Measurements from ENCODE around the gene DMWD.

Gene DMWD

GRCh38 chr19:45769821-45770191 is 22.8 kb downstream of the DMWD start:
- H3K9ac ChIP-seq (ENCODE audit: low read length), result peak overlapping the region; percentile 58
- H4K20me1 ChIP-seq (ENCODE audit: low read depth, low read length), result no peaks in the 10 kb centered on the region
- no peak for TF ChIP-seq EZH2phosphoT487 (conservative IDR thresholded peaks at IDR 0.05; ENCODE audit: low read length)
- TF ChIP-seq, protein P1, sequence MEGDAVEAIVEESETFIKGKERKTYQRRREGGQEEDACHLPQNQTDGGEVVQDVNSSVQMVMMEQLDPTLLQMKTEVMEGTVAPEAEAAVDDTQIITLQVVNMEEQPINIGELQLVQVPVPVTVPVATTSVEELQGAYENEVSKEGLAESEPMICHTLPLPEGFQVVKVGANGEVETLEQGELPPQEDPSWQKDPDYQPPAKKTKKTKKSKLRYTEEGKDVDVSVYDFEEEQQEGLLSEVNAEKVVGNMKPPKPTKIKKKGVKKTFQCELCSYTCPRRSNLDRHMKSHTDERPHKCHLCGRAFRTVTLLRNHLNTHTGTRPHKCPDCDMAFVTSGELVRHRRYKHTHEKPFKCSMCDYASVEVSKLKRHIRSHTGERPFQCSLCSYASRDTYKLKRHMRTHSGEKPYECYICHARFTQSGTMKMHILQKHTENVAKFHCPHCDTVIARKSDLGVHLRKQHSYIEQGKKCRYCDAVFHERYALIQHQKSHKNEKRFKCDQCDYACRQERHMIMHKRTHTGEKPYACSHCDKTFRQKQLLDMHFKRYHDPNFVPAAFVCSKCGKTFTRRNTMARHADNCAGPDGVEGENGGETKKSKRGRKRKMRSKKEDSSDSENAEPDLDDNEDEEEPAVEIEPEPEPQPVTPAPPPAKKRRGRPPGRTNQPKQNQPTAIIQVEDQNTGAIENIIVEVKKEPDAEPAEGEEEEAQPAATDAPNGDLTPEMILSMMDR (IDR thresholded peaks at IDR 0.05; ENCODE audit: insufficient read depth, low read length, poor library complexity, severe bottlenecking), result no peak
- peak overlapping the region; percentile 95 for H3K4me2 ChIP-seq (ENCODE audit: low read depth, low read length, poor library complexity, severe bottlenecking)
- H2AFZ ChIP-seq (ENCODE audit: low read depth, low read length, severe bottlenecking), result peak overlapping the region; percentile 61
- H3F3A ChIP-seq (ENCODE audit: insufficient read depth), result peaks cover 4% of the 10 kb centered on the region; the same call in 1 of the 2 replicates
- peak overlapping the region; percentile 62 for H3K4me3 ChIP-seq (ENCODE audit: insufficient read depth, low read length, poor library complexity, severe bottlenecking)
- H3K79me2 ChIP-seq (ENCODE audit: insufficient read depth, low read length), result no peaks in the 10 kb centered on the region
- no peaks in the 10 kb centered on the region for H3K27me3 ChIP-seq (ENCODE audit: low read length)
- H3K9me3 ChIP-seq (ENCODE audit: insufficient read depth, low read length), result no peaks in the 10 kb centered on the region
- H3K36me3 ChIP-seq (ENCODE audit: low read length), result no peaks in the 10 kb centered on the region
- H3K9me2 ChIP-seq (replicated peaks; ENCODE audit: insufficient read depth, low read length), result no peaks in the 10 kb centered on the region
- peak overlapping the region; percentile 44 for H3K27ac ChIP-seq (ENCODE audit: low read depth, low read length)

GRCh38 chr19:45768984-45769782 is 23.5 kb downstream of the DMWD start, which contains the start of gene SIX5:
Gene SIX5, minus strand, starts transcription at chr19:45769252. Its CDS starts 408 bp downstream, at chr19:45768844.
- no peak for TF ChIP-seq EZH2phosphoT487 (conservative IDR thresholded peaks at IDR 0.05; ENCODE audit: low read length)
- TF ChIP-seq, protein P1 (IDR thresholded peaks at IDR 0.05; ENCODE audit: insufficient read depth, low read length, poor library complexity, severe bottlenecking), result no peak
- peak within 1 kb of the TSS; percentile 86 for H3K4me3 ChIP-seq (ENCODE audit: insufficient read depth, low read length, poor library complexity, severe bottlenecking)

DNA sequence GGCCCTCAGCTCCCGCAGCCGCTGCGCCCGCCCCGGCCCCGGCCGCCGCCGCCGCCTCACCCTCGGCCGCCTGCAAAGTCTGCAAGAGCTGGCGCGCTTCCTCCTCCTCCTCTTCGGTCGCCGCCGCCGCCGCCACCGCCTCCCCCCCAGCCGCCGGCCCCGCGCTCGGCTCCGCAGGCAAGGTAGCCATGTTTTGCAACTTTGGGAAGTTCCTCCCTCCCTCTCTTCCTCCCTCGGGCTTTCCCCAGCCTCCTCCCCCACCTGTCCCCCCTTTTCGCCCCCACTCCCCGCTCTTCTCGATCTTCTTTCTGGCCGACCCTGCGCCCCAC is 24.0 kb downstream of the DMWD start:
- peak overlapping the region; percentile 86 for H3K4me3 ChIP-seq (ENCODE audit: insufficient read depth, low read length, poor library complexity, severe bottlenecking)
- peak overlapping the region; percentile 74 for H3K9ac ChIP-seq (ENCODE audit: low read length)
- H3K9me3 ChIP-seq (ENCODE audit: insufficient read depth, low read length), result no peaks in the 10 kb centered on the region
- peak overlapping the region; percentile 98 for H3K4me2 ChIP-seq (ENCODE audit: low read depth, low read length, poor library complexity, severe bottlenecking)
- peak overlapping the region; percentile 97 for H2AFZ ChIP-seq (ENCODE audit: low read depth, low read length, severe bottlenecking)
- H3K9me2 ChIP-seq (replicated peaks; ENCODE audit: insufficient read depth, low read length), result no peaks in the 10 kb centered on the region
- no peaks in the 10 kb centered on the region for H4K20me1 ChIP-seq (ENCODE audit: low read depth, low read length)
- no peaks in the 10 kb centered on the region for H3K36me3 ChIP-seq (ENCODE audit: low read length)
- H3K79me2 ChIP-seq (ENCODE audit: insufficient read depth, low read length), result no peaks in the 10 kb centered on the region
- peaks cover 4% of the 10 kb centered on the region; the same call in 1 of the 2 replicates for H3F3A ChIP-seq (ENCODE audit: insufficient read depth)
- no peak for TF ChIP-seq EZH2phosphoT487 (conservative IDR thresholded peaks at IDR 0.05; ENCODE audit: low read length)
- TF ChIP-seq, protein P1 (IDR thresholded peaks at IDR 0.05; ENCODE audit: insufficient read depth, low read length, poor library complexity, severe bottlenecking), result no peak
- 0 out of 2 replicates have a peak overlapping the region, but pooled peaks have one; percentile 7 for H3K27ac ChIP-seq (ENCODE audit: low read depth, low read length)
- no peaks in the 10 kb centered on the region for H3K27me3 ChIP-seq (ENCODE audit: low read length)

More at GRCh38 chr19:45768984-45769782, 23.5 kb downstream of the DMWD start, which contains the start of gene SIX5:
- H3F3A ChIP-seq (ENCODE audit: insufficient read depth), result peaks cover 4% of the 10 kb centered on the region; the same call in 1 of the 2 replicates
- H3K9me2 ChIP-seq (replicated peaks; ENCODE audit: insufficient read depth, low read length), result no peaks in the 10 kb centered on the region
- peak within 1 kb of the TSS; percentile 97 for H2AFZ ChIP-seq (ENCODE audit: low read depth, low read length, severe bottlenecking)
- H3K27ac ChIP-seq (ENCODE audit: low read depth, low read length), result peak within 1 kb of the TSS; percentile 44
- no peaks in the 10 kb centered on the region for H3K27me3 ChIP-seq (ENCODE audit: low read length)
- H3K9ac ChIP-seq (ENCODE audit: low read length), result peak within 1 kb of the TSS; percentile 74
- no peaks in the 10 kb centered on the region for H4K20me1 ChIP-seq (ENCODE audit: low read depth, low read length)
- H3K9me3 ChIP-seq (ENCODE audit: insufficient read depth, low read length), result no peaks in the 10 kb centered on the region
- H3K36me3 ChIP-seq (ENCODE audit: low read length), result no peaks in the 10 kb centered on the region
- H3K4me2 ChIP-seq (ENCODE audit: low read depth, low read length, poor library complexity, severe bottlenecking), result peak within 1 kb of the TSS; percentile 98
- H3K79me2 ChIP-seq (ENCODE audit: insufficient read depth, low read length), result no peaks in the 10 kb centered on the region

Measured in SU-DHL-6 (cell line).